Skeletal muscle satellite cell (primary cell): ENCODE measurements around the gene SUN3.

Experiments used
- H3K27me3 ChIP-seq: 2 replicates; pipeline ENCODE4 v1.7.0; 2013; ENCODE audit warnings: low read length; ENCODE audit not compliant: control insufficient read depth, insufficient read depth
- H3K36me3 ChIP-seq: 2 replicates; pipeline ENCODE4 v1.7.0; 2013; ENCODE audit warnings: mild to moderate bottlenecking, control low read depth, low read length; ENCODE audit not compliant: insufficient read depth
- H3K4me1 ChIP-seq: 2 replicates; pipeline ENCODE4 v1.7.0; 2013; ENCODE audit warnings: low read length; ENCODE audit not compliant: control insufficient read depth, insufficient read depth
- H3K4me2 ChIP-seq: 2 replicates; pipeline ENCODE4 v1.7.0; 2013; ENCODE audit warnings: mild to moderate bottlenecking, low read length
- H3K4me3 ChIP-seq: 2 replicates; pipeline ENCODE4 v1.7.0; 2013; ENCODE audit warnings: low read length
- H3K9ac ChIP-seq: 2 replicates; pipeline ENCODE4 v1.7.0; 2013; ENCODE audit warnings: mild to moderate bottlenecking, low read depth, low read length, moderate library complexity
- H3K9me3 ChIP-seq: replicated peaks from 2 replicates; pipeline ENCODE4 v1.7.0; 2013; ENCODE audit warnings: mild to moderate bottlenecking, control low read depth, low read length

The SUN3 gene

GRCh38 chr7:47973739-47974138 is 55.2 kb downstream of the SUN3 start:
- Histone ChIP-seq H3K4me1 (peaks cover 23% of the 10 kb centered on the region), H3K9me3 (no peaks in the 10 kb centered on the region), H3K27me3 (no peaks in the 10 kb centered on the region), H3K9ac (no peak overlapping the region), H3K4me2 (no peak overlapping the region), H3K36me3 (peaks cover 58% of the 10 kb centered on the region), H3K4me3 (no peak overlapping the region)

GRCh38 chr7:47970761-47971160 is 58.1 kb downstream of the SUN3 start:
- Histone ChIP-seq H3K9ac (peak overlapping the region; percentile 46), H3K4me2 (peak overlapping the region; percentile 31), H3K36me3 (peaks cover 63% of the 10 kb centered on the region), H3K27me3 (no peaks in the 10 kb centered on the region), H3K4me3 (no peak overlapping the region), H3K9me3 (no peaks in the 10 kb centered on the region), H3K4me1 (peaks cover 16% of the 10 kb centered on the region)

- Histone ChIP-seq H3K36me3 (peaks cover 68% of the 10 kb centered on the region), H3K4me3 (no peak overlapping the region), H3K4me2 (no peak overlapping the region), H3K9me3 (no peaks in the 10 kb centered on the region), H3K4me1 (peaks cover 16% of the 10 kb centered on the region), H3K27me3 (no peaks in the 10 kb centered on the region), H3K9ac (no peak overlapping the region)
These were observed 59.8 kb downstream of the SUN3 start for GRCh38 chr7:47968847-47969774.

- no peaks in the 10 kb centered on the region for H3K27me3 ChIP-seq
- H3K4me3 ChIP-seq: no peak overlapping the region
- peaks cover 65% of the 10 kb centered on the region for H3K36me3 ChIP-seq
- no peak overlapping the region for H3K9ac ChIP-seq
- H3K4me1 ChIP-seq: peaks cover 16% of the 10 kb centered on the region
- no peaks in the 10 kb centered on the region for H3K9me3 ChIP-seq
- H3K4me2 ChIP-seq: no peak overlapping the region
These were observed 61.2 kb downstream of the SUN3 start for GRCh38 chr7:47967708-47968107.

GRCh38 chr7:47967123-47967522 is 61.8 kb downstream of the SUN3 start:
- H3K36me3 ChIP-seq: peaks cover 69% of the 10 kb centered on the region
- H3K9me3 ChIP-seq: no peaks in the 10 kb centered on the region
- no peak overlapping the region for H3K4me3 ChIP-seq

GRCh38 chr7:47965456-47965855 is 63.5 kb downstream of the SUN3 start:
- H3K4me3 ChIP-seq: no peak overlapping the region
- H3K36me3 ChIP-seq: peaks cover 82% of the 10 kb centered on the region
- H3K4me1 ChIP-seq: peaks cover 4% of the 10 kb centered on the region
- no peak overlapping the region for H3K4me2 ChIP-seq
- no peaks in the 10 kb centered on the region for H3K9me3 ChIP-seq
- no peak overlapping the region for H3K9ac ChIP-seq
- no peaks in the 10 kb centered on the region for H3K27me3 ChIP-seq

More at GRCh38 chr7:47967123-47967522, 61.8 kb downstream of the SUN3 start:
- Histone ChIP-seq H3K4me2 (no peak overlapping the region), H3K27me3 (no peaks in the 10 kb centered on the region), H3K9ac (no peak overlapping the region), H3K4me1 (peaks cover 16% of the 10 kb centered on the region)

GRCh38 chr7:47962262-47962661 is 66.6 kb downstream of the SUN3 start:
- peaks cover 66% of the 10 kb centered on the region for H3K36me3 ChIP-seq
- H3K27me3 ChIP-seq: no peaks in the 10 kb centered on the region
- H3K4me2 ChIP-seq: no peak overlapping the region
- no peak overlapping the region for H3K4me3 ChIP-seq
- H3K4me1 ChIP-seq: no peaks in the 10 kb centered on the region
- no peak overlapping the region for H3K9ac ChIP-seq
- H3K9me3 ChIP-seq: no peaks in the 10 kb centered on the region

- Histone ChIP-seq H3K9ac (no peak overlapping the region), H3K9me3 (no peaks in the 10 kb centered on the region), H3K36me3 (peaks cover 31% of the 10 kb centered on the region), H3K4me2 (no peak overlapping the region), H3K4me1 (peaks cover 4% of the 10 kb centered on the region), H3K27me3 (no peaks in the 10 kb centered on the region), H3K4me3 (no peak overlapping the region)
These were observed 71.8 kb downstream of the SUN3 start for GRCh38 chr7:47957156-47957555.

GRCh38 chr7:47956220-47956619 is 72.7 kb downstream of the SUN3 start:
- no peak overlapping the region for H3K9ac ChIP-seq
- H3K27me3 ChIP-seq: no peaks in the 10 kb centered on the region
- no peak overlapping the region for H3K4me3 ChIP-seq
- H3K9me3 ChIP-seq: no peaks in the 10 kb centered on the region
- peaks cover 4% of the 10 kb centered on the region for H3K4me1 ChIP-seq
- H3K4me2 ChIP-seq: no peak overlapping the region
- peaks cover 22% of the 10 kb centered on the region for H3K36me3 ChIP-seq

- peaks cover 17% of the 10 kb centered on the region for H3K36me3 ChIP-seq
- no peaks in the 10 kb centered on the region for H3K27me3 ChIP-seq
- H3K4me1 ChIP-seq: peaks cover 4% of the 10 kb centered on the region
- no peak overlapping the region for H3K4me3 ChIP-seq
- H3K4me2 ChIP-seq: no peak overlapping the region
- no peaks in the 10 kb centered on the region for H3K9me3 ChIP-seq
- no peak overlapping the region for H3K9ac ChIP-seq
These were observed 74.5 kb downstream of the SUN3 start for GRCh38 chr7:47954231-47954911.

GRCh38 chr7:47953822-47954221 is 75.1 kb downstream of the SUN3 start:
- H3K27me3 ChIP-seq: no peaks in the 10 kb centered on the region
- no peak overlapping the region for H3K9ac ChIP-seq
- no peak overlapping the region for H3K4me3 ChIP-seq
- H3K4me1 ChIP-seq: peaks cover 4% of the 10 kb centered on the region
- peaks cover 17% of the 10 kb centered on the region for H3K36me3 ChIP-seq
- H3K9me3 ChIP-seq: no peaks in the 10 kb centered on the region
- no peak overlapping the region for H3K4me2 ChIP-seq
